Activated naive CD4-positive, alpha-beta T cell treated with anti-CD3 and anti-CD28 coated beads, Interleukin-2, amount 50 U/mL, for 24 hours (primary cell): Measurements from ENCODE around the gene GSDME.
A peak's percentile ranks its signal among the peaks of the same experiment; 100 is the strongest.

Experiments used
- H3K27ac Mint-ChIP-seq: one replicate; pipeline ENCODE4 v1.8.0; 2021; ENCODE audit warnings: mild to moderate bottlenecking, mixed read lengths
- H3K27me3 Mint-ChIP-seq: one replicate; pipeline ENCODE4 v1.8.0; 2021; ENCODE audit warnings: mixed read lengths
- H3K36me3 Mint-ChIP-seq: one replicate; pipeline ENCODE4 v1.8.0; 2021; ENCODE audit warnings: mixed read lengths
- H3K4me1 Mint-ChIP-seq: one replicate; pipeline ENCODE4 v1.8.0; 2021; ENCODE audit warnings: mixed read lengths
- H3K4me3 Mint-ChIP-seq: one replicate; pipeline ENCODE4 v1.8.0; 2021; ENCODE audit warnings: mild to moderate bottlenecking, mixed read lengths
- H3K9me3 Mint-ChIP-seq: one replicate; pipeline ENCODE4 v1.8.0; 2021; ENCODE audit warnings: mixed read lengths

GSDME gene

GRCh38 chr7:24685708-24686107 is 71.6 kb downstream of the GSDME start:
- H3K4me1 Mint-ChIP-seq: no peaks in the 10 kb centered on the region
- H3K4me3 Mint-ChIP-seq: no peak overlapping the region
- H3K9me3 Mint-ChIP-seq: no peaks in the 10 kb centered on the region
- H3K27ac Mint-ChIP-seq: no peak overlapping the region
- peaks cover 35% of the 10 kb centered on the region for H3K36me3 Mint-ChIP-seq
- H3K27me3 Mint-ChIP-seq: no peaks in the 10 kb centered on the region

- Mint-ChIP-seq H3K4me1 (no peaks in the 10 kb centered on the region), H3K27ac (no peak overlapping the region), H3K27me3 (no peaks in the 10 kb centered on the region), H3K4me3 (no peak overlapping the region), H3K9me3 (no peaks in the 10 kb centered on the region), H3K36me3 (peaks cover 22% of the 10 kb centered on the region)
Observed at GRCh38 chr7:24670782-24671181, 86.5 kb downstream of the GSDME start.

GRCh38 chr7:24669971-24670591 is 87.2 kb downstream of the GSDME start:
- Mint-ChIP-seq H3K36me3 (peaks cover 22% of the 10 kb centered on the region), H3K27ac (no peak overlapping the region), H3K27me3 (no peaks in the 10 kb centered on the region), H3K4me1 (no peaks in the 10 kb centered on the region), H3K4me3 (no peak overlapping the region), H3K9me3 (no peaks in the 10 kb centered on the region)

GRCh38 chr7:24668927-24669635 is 88.2 kb downstream of the GSDME start:
- H3K4me1 Mint-ChIP-seq: no peaks in the 10 kb centered on the region

GRCh38 chr7:24665564-24666294 is 91.5 kb downstream of the GSDME start:
- Mint-ChIP-seq H3K9me3 (no peaks in the 10 kb centered on the region), H3K4me3 (no peak overlapping the region), H3K27ac (no peak overlapping the region), H3K27me3 (no peaks in the 10 kb centered on the region), H3K4me1 (no peaks in the 10 kb centered on the region), H3K36me3 (peaks cover 8% of the 10 kb centered on the region)

More at GRCh38 chr7:24668927-24669635, 88.2 kb downstream of the GSDME start:
- Mint-ChIP-seq H3K27ac (no peak overlapping the region), H3K27me3 (no peaks in the 10 kb centered on the region), H3K9me3 (no peaks in the 10 kb centered on the region), H3K4me3 (no peak overlapping the region), H3K36me3 (peaks cover 19% of the 10 kb centered on the region)

GRCh38 chr7:24660546-24660945 is 96.7 kb downstream of the GSDME start:
- no peaks in the 10 kb centered on the region for H3K9me3 Mint-ChIP-seq
- H3K36me3 Mint-ChIP-seq: peaks cover 18% of the 10 kb centered on the region
- no peaks in the 10 kb centered on the region for H3K4me1 Mint-ChIP-seq
- no peak overlapping the region for H3K4me3 Mint-ChIP-seq
- H3K27ac Mint-ChIP-seq: no peak overlapping the region
- H3K27me3 Mint-ChIP-seq: no peaks in the 10 kb centered on the region

GRCh38 chr7:24659505-24659904 is 97.8 kb downstream of the GSDME start:
- H3K27ac Mint-ChIP-seq: no peak overlapping the region
- no peak overlapping the region for H3K4me3 Mint-ChIP-seq
- H3K27me3 Mint-ChIP-seq: no peaks in the 10 kb centered on the region
- H3K9me3 Mint-ChIP-seq: no peaks in the 10 kb centered on the region
- H3K36me3 Mint-ChIP-seq: peaks cover 19% of the 10 kb centered on the region
- H3K4me1 Mint-ChIP-seq: no peaks in the 10 kb centered on the region

GRCh38 chr7:24657980-24658379 is 99.3 kb downstream of the GSDME start:
- H3K27ac Mint-ChIP-seq: no peak overlapping the region
- H3K27me3 Mint-ChIP-seq: no peaks in the 10 kb centered on the region
- peaks cover 7% of the 10 kb centered on the region for H3K4me1 Mint-ChIP-seq
- H3K4me3 Mint-ChIP-seq: no peak overlapping the region
- H3K36me3 Mint-ChIP-seq: peaks cover 19% of the 10 kb centered on the region
- no peaks in the 10 kb centered on the region for H3K9me3 Mint-ChIP-seq

- Mint-ChIP-seq H3K9me3 (no peaks in the 10 kb centered on the region), H3K36me3 (peaks cover 21% of the 10 kb centered on the region), H3K4me1 (peaks cover 14% of the 10 kb centered on the region), H3K27me3 (no peaks in the 10 kb centered on the region), H3K4me3 (no peak overlapping the region), H3K27ac (no peak overlapping the region)
Observed at GRCh38 chr7:24656608-24657007, 100.7 kb downstream of the GSDME start.

GRCh38 chr7:24654305-24654704 is 103.0 kb downstream of the GSDME start:
- Mint-ChIP-seq H3K4me1 (peaks cover 21% of the 10 kb centered on the region), H3K4me3 (no peak overlapping the region), H3K36me3 (peaks cover 25% of the 10 kb centered on the region), H3K27me3 (no peaks in the 10 kb centered on the region), H3K9me3 (no peaks in the 10 kb centered on the region), H3K27ac (no peak overlapping the region)

- peak overlapping the region; percentile 2 for H3K27ac Mint-ChIP-seq
- no peaks in the 10 kb centered on the region for H3K27me3 Mint-ChIP-seq
- H3K4me3 Mint-ChIP-seq: peak overlapping the region; percentile 71
- peaks cover 20% of the 10 kb centered on the region for H3K36me3 Mint-ChIP-seq
- no peaks in the 10 kb centered on the region for H3K9me3 Mint-ChIP-seq
- H3K4me1 Mint-ChIP-seq: peaks cover 21% of the 10 kb centered on the region
Observed at GRCh38 chr7:24653316-24654085, 103.8 kb downstream of the GSDME start.

- no peak overlapping the region for H3K27ac Mint-ChIP-seq
- peaks cover 21% of the 10 kb centered on the region for H3K4me1 Mint-ChIP-seq
- no peaks in the 10 kb centered on the region for H3K9me3 Mint-ChIP-seq
- no peaks in the 10 kb centered on the region for H3K27me3 Mint-ChIP-seq
- H3K36me3 Mint-ChIP-seq: peaks cover 14% of the 10 kb centered on the region
- peak overlapping the region; percentile 61 for H3K4me3 Mint-ChIP-seq
Observed at GRCh38 chr7:24652251-24652939, 104.9 kb downstream of the GSDME start.
